Activated CD4-positive, alpha-beta T cell treated with anti-CD3 and anti-CD28 coated beads, Interleukin-2, amount 50 U/mL, for 24 hours (primary cell): ENCODE results near the gene TFPI.
"Not testable (repeated sequence)": the region's sequence is repeated elsewhere in the genome, so short reads cannot be mapped to it uniquely, and the experiment has no call there.

Experiments used
- DNase-seq, 2 donors: peaks; one replicate each; pipeline ENCODE4 v3.0.0-alpha.2; 2020; ENCODE audit warnings: low read depth in 1 of 2, low spot score in 1 of 2

The TFPI gene

GRCh38 chr2:187554704-187555082, 458 bp upstream of the TFPI start:
- DNase-seq, result no peak

GRCh38 chr2:187552828-187553681, 1.2 kb downstream of the TFPI start:
- no peak for DNase-seq

GRCh38 chr2:187552381-187552780, 1.9 kb downstream of the TFPI start:
- DNase-seq, result no peak

- no peak for DNase-seq
These were observed 3.4 kb downstream of the TFPI start for GRCh38 chr2:187550857-187551256.

GRCh38 chr2:187549951-187550555, 4.2 kb downstream of the TFPI start:
- DNase-seq, result no peak

GRCh38 chr2:187549193-187549592, 5.0 kb downstream of the TFPI start:
- no peak for DNase-seq

GRCh38 chr2:187548656-187549055, 5.6 kb downstream of the TFPI start:
- no peak for DNase-seq

- no peak for DNase-seq
These were observed 6.8 kb downstream of the TFPI start for GRCh38 chr2:187547353-187547979.

- no peak for DNase-seq
These were observed 7.4 kb downstream of the TFPI start for GRCh38 chr2:187546762-187547333.

- no peak for DNase-seq
These were observed 8.9 kb downstream of the TFPI start for GRCh38 chr2:187545238-187545751.

GRCh38 chr2:187544371-187545080, 9.7 kb downstream of the TFPI start:
- DNase-seq, result no peak

GRCh38 chr2:187543488-187543887, 10.7 kb downstream of the TFPI start:
- DNase-seq, result no peak

- DNase-seq, result no peak
These were observed 12.1 kb downstream of the TFPI start for GRCh38 chr2:187542123-187542522.

GRCh38 chr2:187541086-187542085, 12.8 kb downstream of the TFPI start:
- DNase-seq, result no peak

- DNase-seq, result not testable (repeated sequence)
These were observed 16.0 kb downstream of the TFPI start for GRCh38 chr2:187538222-187538621.

- not testable (repeated sequence) for DNase-seq
These were observed 18.9 kb downstream of the TFPI start for GRCh38 chr2:187535381-187535780.

- no peak for DNase-seq
These were observed 21.7 kb downstream of the TFPI start for GRCh38 chr2:187532333-187533120.

GRCh38 chr2:187529977-187530721, 24.1 kb downstream of the TFPI start:
- no peak for DNase-seq
